ENCODE results near the gene CYP2S1. TPM values are rescaled to one million over a fixed set of nuclear protein-coding genes. Genes with fewer than 3 reads are reported as not detected.
A peak's percentile ranks its signal among the peaks of the same experiment; 100 is the strongest.

Gene CYP2S1
- total RNA-seq, 4 donors from 2014 or later = 0.32 to 6.5 (median 5.5) TPM

DNA sequence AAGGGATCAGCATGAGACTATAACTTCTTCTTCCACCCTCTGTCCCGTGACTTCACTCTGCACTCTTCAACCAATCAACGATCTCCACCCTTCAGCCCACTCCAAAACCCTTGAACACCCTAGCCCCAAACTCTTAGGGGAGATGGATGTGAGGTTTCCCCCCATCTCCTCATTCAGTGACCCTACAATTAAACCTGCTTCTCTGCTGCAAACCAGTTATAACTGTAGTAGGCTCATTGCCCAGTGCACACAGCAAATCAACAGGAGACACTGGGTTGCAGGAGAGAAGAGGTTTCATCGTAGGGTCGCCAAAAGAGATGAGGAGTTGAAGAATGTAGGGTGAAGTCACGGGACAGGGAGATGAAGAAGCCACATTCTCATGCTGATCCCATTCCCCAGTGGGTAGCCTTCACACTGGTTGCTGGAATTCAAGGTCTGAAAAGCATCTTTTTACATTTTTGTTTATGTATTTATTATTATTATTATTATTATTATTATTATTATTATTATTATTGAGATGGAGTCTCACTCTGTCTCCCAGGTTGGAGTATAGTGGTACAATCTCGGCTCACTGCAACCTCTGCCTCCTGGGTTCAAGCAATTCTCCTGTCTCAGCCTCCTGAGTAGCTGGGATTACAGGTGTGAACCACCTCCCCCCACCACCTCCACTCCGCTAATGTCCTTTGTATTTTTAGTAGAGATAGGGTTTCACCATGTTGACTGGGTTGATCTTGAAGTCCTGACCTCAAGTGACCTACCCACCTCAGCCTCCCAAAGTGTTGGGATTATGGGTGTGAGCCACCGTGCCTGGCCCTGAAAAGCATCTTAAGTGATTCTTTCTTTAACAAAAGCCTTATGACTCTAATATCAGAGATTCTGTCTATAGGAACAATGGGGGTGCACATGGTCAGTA lies 5.8 kb upstream of the CYP2S1 start:
- DNase-seq (ENCODE audit: low spot score) (no peak), ATAC-seq (ENCODE audit: low FRiP score) (no peak)
- TF ChIP-seq, protein P1, sequence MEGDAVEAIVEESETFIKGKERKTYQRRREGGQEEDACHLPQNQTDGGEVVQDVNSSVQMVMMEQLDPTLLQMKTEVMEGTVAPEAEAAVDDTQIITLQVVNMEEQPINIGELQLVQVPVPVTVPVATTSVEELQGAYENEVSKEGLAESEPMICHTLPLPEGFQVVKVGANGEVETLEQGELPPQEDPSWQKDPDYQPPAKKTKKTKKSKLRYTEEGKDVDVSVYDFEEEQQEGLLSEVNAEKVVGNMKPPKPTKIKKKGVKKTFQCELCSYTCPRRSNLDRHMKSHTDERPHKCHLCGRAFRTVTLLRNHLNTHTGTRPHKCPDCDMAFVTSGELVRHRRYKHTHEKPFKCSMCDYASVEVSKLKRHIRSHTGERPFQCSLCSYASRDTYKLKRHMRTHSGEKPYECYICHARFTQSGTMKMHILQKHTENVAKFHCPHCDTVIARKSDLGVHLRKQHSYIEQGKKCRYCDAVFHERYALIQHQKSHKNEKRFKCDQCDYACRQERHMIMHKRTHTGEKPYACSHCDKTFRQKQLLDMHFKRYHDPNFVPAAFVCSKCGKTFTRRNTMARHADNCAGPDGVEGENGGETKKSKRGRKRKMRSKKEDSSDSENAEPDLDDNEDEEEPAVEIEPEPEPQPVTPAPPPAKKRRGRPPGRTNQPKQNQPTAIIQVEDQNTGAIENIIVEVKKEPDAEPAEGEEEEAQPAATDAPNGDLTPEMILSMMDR (IDR thresholded peaks at IDR 0.05) = no peak

DNA sequence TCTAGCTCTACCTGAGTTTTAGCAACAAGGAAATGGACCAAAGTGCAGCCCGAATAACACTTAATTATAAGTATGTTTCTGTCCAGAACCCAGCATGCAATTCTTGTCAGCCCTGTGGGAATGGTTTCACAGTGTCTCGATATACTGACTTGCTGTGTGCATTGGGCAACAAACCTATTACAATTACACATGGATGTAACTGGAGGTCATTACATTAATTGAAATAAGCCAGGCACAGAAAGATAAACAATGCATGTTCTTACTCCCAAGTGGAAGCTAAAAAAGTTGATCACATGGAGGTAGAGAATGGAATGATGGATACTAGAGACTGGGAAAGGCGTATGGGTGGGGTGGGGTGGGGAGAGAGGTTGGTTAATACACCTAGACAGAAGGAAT lies 5.1 kb upstream of the CYP2S1 start:
- TF ChIP-seq, protein P1 (IDR thresholded peaks at IDR 0.05) = no peak
- no peak for ATAC-seq (ENCODE audit: low FRiP score)
- no peak for DNase-seq (ENCODE audit: low spot score)

DNA sequence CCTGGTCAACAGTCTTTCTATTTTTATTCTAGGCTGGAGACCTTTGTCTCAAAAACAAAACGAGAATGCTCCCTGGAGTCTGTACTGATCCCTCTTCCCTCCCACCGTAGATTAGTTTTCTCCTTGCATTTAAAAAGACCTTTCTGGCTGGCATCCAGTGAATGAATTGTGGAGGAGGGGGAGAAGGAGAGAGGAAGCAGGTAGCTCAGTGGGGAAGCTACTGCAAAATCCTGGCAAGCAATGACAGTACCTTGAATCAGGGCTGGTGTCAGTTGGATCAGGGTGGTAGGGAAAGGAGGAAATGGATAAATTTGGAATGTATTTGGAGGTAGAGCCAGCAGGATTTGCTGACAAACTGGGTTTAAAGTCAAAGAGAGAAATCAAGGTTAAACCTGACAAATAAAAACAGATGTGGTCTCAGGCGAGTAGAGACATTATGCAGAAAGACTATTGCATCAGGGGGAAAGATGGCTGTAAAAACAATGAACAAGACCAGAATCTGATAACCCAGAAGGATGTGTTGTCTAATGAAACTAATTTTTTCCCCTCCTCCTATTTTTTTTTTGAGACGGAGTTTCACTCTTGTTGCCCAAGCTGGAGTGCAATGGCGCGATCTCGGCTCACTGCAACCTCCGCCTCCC lies 3.5 kb upstream of the CYP2S1 start:
- ATAC-seq (ENCODE audit: low FRiP score) = no peak

DNA sequence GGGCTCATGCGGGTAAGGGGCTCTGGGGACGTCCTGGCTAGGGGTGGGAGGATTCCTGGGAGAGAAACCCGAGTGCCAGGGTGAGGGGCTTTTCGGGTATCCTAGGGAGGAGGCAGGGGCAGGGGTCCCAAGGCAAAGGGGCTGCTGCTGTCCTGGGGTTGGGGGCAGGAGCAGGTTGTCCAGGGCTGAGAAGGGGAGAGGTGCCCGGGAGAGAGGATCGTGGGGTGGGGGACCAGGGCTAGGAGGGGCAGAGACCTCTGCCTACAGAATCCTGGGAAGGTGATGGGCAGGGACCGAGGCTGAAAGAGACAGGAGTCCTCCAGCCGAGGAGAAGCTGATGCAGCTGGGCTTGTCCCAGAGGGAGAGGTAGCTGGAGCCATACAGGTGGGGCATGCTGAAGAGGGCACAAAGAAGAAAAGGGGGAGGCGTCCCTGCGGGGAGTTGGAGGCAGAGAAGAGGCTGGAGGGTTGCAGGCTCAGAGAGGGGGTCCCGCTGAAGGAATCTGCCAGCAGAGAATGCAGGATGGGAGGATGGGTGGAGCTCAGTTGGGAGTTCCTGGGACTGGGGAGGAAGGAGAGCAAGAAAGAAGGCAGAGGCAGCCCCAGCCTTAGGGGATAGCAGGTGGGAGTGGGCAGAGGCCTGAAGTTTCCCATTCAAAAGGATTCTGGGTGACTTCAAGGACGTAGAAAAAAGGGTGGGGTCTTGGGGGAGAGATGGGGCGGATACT lies 574 bp downstream of the CYP2S1 start:
- DNase-seq (ENCODE audit: low spot score) (no peak), ATAC-seq (ENCODE audit: low FRiP score) (peak; percentile 7)
- TF ChIP-seq, protein P1 (IDR thresholded peaks at IDR 0.05) = no peak

More for the DNA sequence above, 3.5 kb upstream of the CYP2S1 start:
- DNase-seq (ENCODE audit: low spot score) = no peak
- TF ChIP-seq, protein P1 (IDR thresholded peaks at IDR 0.05) = no peak

DNA sequence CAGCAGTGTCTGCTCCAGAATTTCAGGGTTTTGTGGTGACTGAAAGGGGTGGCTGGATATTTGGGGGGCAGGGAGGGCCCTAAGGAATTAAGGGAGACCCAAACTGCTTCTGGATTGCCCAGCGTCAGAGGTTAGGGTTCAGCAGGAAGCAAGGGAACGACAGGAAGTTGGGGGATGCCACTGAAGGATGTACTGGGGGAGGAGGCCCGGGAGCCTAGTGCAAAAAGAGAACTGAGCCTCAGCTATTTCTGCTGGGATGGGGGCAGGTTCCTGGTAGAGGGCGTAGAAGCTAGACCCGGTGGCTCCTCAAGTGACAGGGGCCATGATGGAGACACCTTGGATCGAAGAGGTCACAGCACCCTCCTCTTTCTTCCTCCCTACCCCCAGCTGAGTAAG lies 1.1 kb downstream of the CYP2S1 start:
- TF ChIP-seq, protein P1 (IDR thresholded peaks at IDR 0.05) = no peak
- DNase-seq (ENCODE audit: low spot score) (no peak), ATAC-seq (ENCODE audit: low FRiP score) (no peak)

DNA sequence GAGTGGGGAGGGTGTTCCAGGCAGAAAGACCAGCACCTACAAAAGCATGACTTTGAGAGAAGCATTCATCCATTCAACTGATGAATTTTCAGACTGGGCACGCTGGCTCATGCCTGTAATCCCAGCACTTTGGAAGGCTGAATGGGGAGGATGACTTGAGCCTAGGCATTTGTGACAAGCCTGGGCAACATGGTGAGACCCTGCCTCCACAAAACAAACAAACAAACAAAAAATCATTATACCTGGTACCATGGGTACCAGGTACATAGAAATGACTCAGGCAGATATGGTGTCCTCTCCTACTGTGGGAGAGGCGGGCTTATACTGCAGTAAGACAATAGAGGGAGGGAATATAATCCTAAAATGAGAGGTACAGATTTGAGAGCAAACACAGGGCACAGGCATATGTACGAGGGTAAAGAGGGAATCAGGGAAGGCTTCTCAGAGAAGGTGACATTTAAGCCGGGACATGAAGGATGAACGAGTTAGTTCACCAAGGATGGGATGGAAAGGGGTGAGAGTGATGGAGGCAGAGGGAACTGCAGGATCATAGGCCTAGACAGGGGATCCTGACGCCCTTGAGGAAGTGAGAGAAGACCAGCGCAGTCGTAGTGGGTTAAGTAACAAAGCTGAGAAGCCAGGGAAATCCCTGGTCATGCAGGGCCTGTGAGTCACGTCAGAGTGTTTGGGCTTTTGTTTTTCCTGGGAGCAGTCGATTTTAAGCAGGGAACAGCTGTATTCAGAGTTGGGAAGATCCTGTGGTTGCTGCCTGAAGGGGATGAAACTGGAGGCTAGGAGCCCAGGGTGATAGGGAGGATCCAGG lies 2.9 kb downstream of the CYP2S1 start:
- TF ChIP-seq, protein P1 (IDR thresholded peaks at IDR 0.05) = no peak
- DNase-seq (ENCODE audit: low spot score) (no peak), ATAC-seq (ENCODE audit: low FRiP score) (no peak)
